ENCODE measurements around the gene HOXD12.

Gene HOXD12

DNA sequence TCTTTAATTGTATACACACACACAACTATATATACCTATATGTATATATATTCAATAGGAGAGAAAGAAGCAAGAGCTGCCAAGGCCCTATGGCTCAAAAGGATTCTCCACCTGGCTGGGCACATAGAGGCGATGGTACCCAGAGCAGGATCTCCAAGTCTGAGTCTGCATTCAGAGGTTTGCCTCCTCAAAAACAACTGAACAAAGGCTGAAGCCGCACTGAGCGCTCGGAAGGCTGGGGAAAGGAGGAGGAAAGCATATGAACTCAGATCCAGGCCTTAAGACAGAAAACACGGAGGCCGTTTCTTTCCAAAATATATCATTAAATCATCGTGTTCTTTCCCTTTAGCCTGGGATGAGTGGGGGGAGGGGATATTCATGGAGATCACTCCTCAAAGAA is 3.6 kb downstream of the HOXD12 start:
- no peak overlapping the region for H3K4me3 ChIP-seq (ENCODE audit: low read depth, low read length)
- no peak for DNase-seq (ENCODE audit: low read depth)
- TF ChIP-seq MYC (IDR thresholded peaks at IDR 0.05; ENCODE audit: low read depth, low read length) = no peak
- TF ChIP-seq, protein P1, sequence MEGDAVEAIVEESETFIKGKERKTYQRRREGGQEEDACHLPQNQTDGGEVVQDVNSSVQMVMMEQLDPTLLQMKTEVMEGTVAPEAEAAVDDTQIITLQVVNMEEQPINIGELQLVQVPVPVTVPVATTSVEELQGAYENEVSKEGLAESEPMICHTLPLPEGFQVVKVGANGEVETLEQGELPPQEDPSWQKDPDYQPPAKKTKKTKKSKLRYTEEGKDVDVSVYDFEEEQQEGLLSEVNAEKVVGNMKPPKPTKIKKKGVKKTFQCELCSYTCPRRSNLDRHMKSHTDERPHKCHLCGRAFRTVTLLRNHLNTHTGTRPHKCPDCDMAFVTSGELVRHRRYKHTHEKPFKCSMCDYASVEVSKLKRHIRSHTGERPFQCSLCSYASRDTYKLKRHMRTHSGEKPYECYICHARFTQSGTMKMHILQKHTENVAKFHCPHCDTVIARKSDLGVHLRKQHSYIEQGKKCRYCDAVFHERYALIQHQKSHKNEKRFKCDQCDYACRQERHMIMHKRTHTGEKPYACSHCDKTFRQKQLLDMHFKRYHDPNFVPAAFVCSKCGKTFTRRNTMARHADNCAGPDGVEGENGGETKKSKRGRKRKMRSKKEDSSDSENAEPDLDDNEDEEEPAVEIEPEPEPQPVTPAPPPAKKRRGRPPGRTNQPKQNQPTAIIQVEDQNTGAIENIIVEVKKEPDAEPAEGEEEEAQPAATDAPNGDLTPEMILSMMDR (IDR thresholded peaks at IDR 0.05; ENCODE audit: low read depth, low read length) = no peak
- TF ChIP-seq, protein P2, sequence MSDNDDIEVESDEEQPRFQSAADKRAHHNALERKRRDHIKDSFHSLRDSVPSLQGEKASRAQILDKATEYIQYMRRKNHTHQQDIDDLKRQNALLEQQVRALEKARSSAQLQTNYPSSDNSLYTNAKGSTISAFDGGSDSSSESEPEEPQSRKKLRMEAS (IDR thresholded peaks at IDR 0.05; ENCODE audit: low read depth, low read length) = no peak
- no peak for TF ChIP-seq POLR2A (IDR thresholded peaks at IDR 0.05; ENCODE audit: extremely low read depth, insufficient read length)

DNA sequence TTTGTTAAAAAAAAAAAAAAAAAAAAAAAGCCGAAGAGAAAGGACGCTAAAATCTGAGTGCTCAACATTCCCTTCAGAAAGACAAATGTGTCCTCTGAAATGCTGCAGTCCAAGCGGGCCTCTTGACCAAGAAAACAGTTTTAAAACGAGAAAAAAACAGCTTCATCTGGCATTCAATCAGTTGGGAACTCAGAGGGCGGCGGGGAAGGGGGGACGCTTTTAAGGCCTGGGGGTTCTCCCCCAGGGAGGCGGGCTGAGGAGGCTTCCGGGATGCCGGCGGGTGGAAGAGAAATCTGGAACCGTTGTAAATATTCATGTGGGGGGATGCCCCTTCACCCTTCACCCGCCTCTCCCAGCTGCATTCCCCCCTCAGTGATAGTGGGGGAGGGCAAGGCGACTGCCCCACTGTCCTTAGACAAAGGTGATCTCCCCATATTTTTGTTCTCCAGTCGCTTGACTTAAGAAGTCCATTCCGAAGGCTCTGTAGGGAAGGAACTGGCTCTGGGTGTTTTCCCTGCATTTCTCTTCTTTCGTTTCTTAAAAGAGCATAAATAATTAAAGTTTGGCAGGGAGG is 4.2 kb downstream of the HOXD12 start:
- no peak for DNase-seq (ENCODE audit: low read depth)
- no peak overlapping the region for H3K4me3 ChIP-seq (ENCODE audit: low read depth, low read length)
- TF ChIP-seq, protein P1 (IDR thresholded peaks at IDR 0.05; ENCODE audit: low read depth, low read length) = no peak
- TF ChIP-seq POLR2A (IDR thresholded peaks at IDR 0.05; ENCODE audit: extremely low read depth, insufficient read length) = no peak
- no peak for TF ChIP-seq MYC (IDR thresholded peaks at IDR 0.05; ENCODE audit: low read depth, low read length)
- TF ChIP-seq, protein P2 (IDR thresholded peaks at IDR 0.05; ENCODE audit: low read depth, low read length) = no peak

DNA sequence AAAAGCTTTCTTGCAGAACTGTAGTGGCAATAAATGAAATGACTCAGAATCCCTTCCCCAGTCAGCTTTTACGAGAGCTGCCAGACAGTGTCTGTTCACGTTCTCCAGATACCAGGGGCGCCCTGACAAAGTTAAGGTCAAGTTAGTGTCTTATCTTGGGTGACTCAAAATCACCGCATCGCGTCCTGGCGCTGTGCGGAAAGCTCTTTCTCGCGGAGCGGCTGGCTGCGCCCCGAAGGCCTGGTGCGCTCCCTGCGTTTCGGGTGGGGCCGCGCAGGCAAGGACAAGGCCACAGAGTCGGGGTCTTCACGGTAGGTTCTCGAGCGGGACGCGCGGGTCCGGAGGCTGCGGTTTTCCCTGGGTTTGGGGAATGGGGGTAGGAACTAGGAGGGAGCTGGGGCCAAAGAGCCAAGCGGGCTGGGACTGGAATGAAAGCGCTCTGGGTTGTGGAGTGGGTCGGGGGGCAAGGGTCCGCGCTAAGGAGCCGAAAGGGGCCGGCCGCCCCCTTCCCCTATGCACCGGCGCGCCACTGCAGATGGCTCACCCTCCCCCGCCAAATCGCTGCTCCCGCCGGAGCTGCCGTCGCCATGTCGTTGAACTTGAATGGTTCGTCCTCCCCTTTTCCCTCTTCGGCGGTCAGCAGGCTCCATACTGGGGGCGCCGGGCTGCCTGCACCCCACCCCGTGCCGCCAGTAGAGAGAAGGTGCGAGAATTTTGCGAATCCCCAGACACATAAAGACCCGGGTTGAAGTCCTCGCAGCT is 4.9 kb downstream of the HOXD12 start:
- peak; percentile 77 for DNase-seq (ENCODE audit: low read depth)
- no peak overlapping the region for H3K4me3 ChIP-seq (ENCODE audit: low read depth, low read length)
- TF ChIP-seq, protein P1 (IDR thresholded peaks at IDR 0.05; ENCODE audit: low read depth, low read length) = no peak
- TF ChIP-seq, protein P2 (IDR thresholded peaks at IDR 0.05; ENCODE audit: low read depth, low read length) = no peak
- TF ChIP-seq MYC (IDR thresholded peaks at IDR 0.05; ENCODE audit: low read depth, low read length) (no peak), POLR2A (IDR thresholded peaks at IDR 0.05; ENCODE audit: extremely low read depth, insufficient read length) (no peak)

DNA sequence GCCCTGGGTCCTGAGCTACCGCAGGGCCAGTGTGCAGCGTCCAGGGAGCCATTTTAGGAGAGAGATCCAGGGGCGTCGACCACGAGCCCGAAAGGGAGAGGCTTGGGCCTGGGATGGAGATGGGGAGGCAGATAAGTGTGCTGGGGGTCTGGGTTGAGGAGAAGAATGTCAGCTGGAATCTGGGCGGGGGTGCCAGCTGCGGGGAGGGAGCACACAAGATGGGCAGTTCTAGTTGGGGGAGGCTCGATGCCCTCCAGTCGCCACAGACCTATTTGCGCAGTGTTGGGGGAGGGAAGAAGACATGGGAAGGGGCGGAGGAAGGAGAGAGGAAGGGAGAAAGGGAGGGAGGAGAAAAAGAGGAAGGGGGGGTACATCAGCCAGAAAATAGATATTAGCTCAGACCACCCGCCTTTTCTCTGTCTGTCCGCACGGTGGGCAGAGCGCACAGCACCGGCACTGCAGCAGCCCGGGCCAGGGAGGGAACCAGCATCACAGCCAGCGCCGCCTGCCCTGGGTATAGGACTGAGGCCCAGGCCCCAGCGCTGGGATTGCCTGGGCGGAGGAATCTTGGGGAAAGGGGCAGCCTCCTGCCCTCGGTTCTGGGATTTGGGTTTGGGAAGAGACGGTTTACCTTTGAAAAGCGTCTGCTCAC is 5.6 kb downstream of the HOXD12 start:
- DNase-seq (ENCODE audit: low read depth) = no peak
- H3K4me3 ChIP-seq (ENCODE audit: low read depth, low read length) = no peak overlapping the region
- TF ChIP-seq MYC (IDR thresholded peaks at IDR 0.05; ENCODE audit: low read depth, low read length) (no peak), POLR2A (IDR thresholded peaks at IDR 0.05; ENCODE audit: extremely low read depth, insufficient read length) (no peak)
- TF ChIP-seq, protein P1 (IDR thresholded peaks at IDR 0.05; ENCODE audit: low read depth, low read length) = no peak
- TF ChIP-seq, protein P2 (IDR thresholded peaks at IDR 0.05; ENCODE audit: low read depth, low read length) = no peak

DNA sequence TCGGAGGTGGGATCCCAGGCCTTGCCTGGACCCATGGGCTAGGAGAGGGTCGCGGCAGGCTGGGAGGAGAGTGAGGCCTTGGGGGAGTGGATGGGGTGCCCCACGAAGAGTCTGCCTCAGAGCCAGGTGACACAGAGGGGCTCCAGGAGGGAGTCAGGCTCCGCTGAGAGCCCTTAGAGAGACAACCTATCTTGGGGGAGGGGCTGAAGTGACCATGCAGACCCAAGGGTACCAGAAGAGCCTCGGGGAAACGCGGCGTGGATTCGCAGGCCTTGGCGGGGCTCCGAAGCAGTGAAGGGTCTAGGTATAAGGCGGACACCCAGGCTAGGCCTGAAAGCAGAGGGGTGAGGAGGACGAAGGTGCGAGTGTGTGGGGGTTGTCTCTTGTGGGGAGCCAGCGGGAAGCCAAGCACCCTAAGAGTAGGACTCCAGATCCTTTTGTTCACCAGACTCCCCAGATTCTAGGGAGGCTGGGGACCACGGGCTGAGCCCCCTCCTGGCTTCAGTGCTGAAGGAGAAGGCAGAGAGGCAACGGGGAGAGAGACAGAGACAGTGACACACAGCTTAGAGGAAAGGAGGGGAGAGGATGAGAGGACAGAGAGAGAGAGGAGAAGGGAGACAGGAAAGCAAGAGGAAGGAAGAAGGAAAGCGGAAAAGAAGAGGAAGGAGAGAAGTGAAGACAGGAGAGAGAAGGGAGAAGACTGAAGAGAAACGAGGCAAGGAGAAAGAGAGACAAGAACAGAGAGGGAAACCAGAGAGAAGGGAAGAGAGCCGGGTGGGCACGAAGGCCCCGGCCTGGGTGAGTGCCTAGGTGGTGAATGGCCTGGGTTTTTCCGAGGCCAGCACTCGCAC is 6.4 kb downstream of the HOXD12 start:
- TF ChIP-seq, protein P2 (IDR thresholded peaks at IDR 0.05; ENCODE audit: low read depth, low read length) = no peak
- TF ChIP-seq, protein P1 (IDR thresholded peaks at IDR 0.05; ENCODE audit: low read depth, low read length) = no peak
- TF ChIP-seq MYC (IDR thresholded peaks at IDR 0.05; ENCODE audit: low read depth, low read length) (no peak), POLR2A (IDR thresholded peaks at IDR 0.05; ENCODE audit: extremely low read depth, insufficient read length) (no peak)
- no peak for DNase-seq (ENCODE audit: low read depth)
- no peak overlapping the region for H3K4me3 ChIP-seq (ENCODE audit: low read depth, low read length)
